ENCODE results near the gene MCRIP2.

DNA sequence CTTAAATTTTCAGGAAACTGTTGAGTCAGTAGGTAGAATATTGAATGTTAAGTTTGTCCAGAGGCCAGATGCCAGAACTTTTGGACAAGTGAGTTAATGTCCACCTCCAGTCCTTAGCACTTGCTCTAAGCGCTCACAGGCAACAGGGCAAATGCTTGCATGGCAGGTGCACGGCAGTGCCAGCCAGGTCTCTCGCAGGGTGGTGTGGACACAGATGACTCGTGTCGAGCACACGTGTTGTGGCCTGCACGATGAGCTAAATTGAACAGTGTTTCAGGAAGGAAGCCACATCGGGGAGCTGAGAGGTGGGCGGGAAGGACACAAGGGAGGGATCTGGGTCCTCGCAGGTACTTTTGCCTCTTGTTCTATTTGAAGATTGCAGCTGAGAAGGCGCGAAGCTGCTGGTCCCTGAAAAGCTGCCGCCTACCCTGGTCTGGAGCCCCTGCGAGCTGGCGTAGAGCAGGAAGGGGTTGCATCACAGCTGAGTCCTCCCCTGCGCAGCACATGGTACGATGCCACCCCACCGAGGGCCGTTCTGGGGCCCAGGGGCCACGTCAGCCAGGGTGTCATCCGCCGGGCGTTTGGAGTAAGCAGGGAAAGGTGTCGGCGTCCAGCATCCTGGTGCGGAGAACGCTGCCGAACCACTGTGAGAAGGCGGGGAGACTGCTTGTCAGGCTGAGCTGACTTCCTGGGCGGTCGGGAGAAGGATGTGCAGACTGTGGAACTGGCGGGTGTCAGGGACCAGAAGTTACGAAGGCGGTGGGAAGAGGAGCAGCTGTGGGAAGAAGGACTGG lies 45.5 kb upstream of the MCRIP2 start:
- TF ChIP-seq SMC3 (IDR thresholded peaks at IDR 0.05): no peak
- no peak for TF ChIP-seq RAD21 (conservative IDR thresholded peaks at IDR 0.05 in 1 of 2, IDR thresholded peaks at IDR 0.05 in 1 of 2)
- no peak for TF ChIP-seq POLR2AphosphoS2 (conservative IDR thresholded peaks at IDR 0.05; ENCODE audit: low read length)
- TF ChIP-seq, protein P1, sequence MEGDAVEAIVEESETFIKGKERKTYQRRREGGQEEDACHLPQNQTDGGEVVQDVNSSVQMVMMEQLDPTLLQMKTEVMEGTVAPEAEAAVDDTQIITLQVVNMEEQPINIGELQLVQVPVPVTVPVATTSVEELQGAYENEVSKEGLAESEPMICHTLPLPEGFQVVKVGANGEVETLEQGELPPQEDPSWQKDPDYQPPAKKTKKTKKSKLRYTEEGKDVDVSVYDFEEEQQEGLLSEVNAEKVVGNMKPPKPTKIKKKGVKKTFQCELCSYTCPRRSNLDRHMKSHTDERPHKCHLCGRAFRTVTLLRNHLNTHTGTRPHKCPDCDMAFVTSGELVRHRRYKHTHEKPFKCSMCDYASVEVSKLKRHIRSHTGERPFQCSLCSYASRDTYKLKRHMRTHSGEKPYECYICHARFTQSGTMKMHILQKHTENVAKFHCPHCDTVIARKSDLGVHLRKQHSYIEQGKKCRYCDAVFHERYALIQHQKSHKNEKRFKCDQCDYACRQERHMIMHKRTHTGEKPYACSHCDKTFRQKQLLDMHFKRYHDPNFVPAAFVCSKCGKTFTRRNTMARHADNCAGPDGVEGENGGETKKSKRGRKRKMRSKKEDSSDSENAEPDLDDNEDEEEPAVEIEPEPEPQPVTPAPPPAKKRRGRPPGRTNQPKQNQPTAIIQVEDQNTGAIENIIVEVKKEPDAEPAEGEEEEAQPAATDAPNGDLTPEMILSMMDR (IDR thresholded peaks at IDR 0.05): no peak
- TF ChIP-seq, protein P2, sequence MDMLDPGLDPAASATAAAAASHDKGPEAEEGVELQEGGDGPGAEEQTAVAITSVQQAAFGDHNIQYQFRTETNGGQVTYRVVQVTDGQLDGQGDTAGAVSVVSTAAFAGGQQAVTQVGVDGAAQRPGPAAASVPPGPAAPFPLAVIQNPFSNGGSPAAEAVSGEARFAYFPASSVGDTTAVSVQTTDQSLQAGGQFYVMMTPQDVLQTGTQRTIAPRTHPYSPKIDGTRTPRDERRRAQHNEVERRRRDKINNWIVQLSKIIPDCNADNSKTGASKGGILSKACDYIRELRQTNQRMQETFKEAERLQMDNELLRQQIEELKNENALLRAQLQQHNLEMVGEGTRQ (IDR thresholded peaks at IDR 0.05): no peak
- TF ChIP-seq HDAC2 (IDR thresholded peaks at IDR 0.05): no peak
- no peak for TF ChIP-seq SREBF2 (IDR thresholded peaks at IDR 0.05)
- no peak for TF ChIP-seq RARB (CRISPR knock-in tag; IDR thresholded peaks at IDR 0.05)
- no peak for TF ChIP-seq BHLHE40 (IDR thresholded peaks at IDR 0.05; ENCODE audit: low read depth, low read length)
